HG02588 (cell line): ENCODE measurements around the gene ATXN1.
"Not testable (repeated sequence)": the region's sequence is repeated elsewhere in the genome, so short reads cannot be mapped to it uniquely, and the experiment has no call there.

Source experiments
- ATAC-seq: cut with Tn5 transposase; IDR thresholded peaks from one replicate; pipeline ENCODE4 v1.9.1; 2021; ENCODE audit warnings: mild to moderate bottlenecking, moderate library complexity; ENCODE audit not compliant: unreplicated experiment

The ATXN1 gene

DNA sequence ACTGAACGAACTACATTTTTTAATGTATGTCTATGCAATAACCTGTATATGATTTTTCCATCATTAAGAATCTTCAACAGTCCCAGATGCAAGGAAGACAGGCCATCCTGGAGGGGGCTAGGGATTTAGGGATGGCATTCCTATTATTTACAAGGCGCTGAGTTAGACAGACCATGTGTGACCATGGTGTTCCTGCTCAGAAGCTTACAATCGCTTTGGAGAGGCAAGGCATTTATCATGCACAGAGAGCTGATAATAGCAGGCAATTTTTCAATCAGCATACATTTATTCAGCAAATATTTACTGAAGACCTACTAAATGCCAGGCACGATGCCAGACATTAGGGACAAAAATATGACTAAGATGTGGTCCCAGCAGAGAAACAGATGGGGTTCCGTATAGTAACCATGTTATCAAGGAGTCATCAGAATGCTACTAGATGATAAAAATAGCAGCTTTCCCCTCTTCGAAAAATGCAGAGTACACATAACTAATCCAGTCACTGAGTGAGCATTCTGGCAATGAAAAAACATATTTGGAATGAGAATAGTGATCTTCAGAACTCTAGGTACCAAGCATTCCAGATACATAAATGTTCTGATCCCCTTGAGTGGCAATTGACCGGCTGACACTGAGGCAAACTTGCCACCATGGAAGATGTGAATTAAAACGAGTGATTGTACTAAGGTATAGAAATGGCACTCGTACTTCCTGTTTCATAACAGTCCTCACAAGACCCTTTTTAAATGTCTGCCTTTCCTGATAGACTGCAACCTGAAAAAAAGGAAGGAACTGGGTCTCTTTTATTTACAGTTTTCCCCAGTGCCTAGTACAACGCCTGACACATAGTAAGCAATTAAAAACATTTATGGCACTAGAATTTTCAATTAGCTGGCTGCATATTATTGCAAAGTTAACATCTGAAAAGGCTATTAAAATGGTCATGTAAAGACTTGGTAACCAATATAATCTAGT is 135.7 kb downstream of the ATXN1 start:
- no peak for ATAC-seq

DNA sequence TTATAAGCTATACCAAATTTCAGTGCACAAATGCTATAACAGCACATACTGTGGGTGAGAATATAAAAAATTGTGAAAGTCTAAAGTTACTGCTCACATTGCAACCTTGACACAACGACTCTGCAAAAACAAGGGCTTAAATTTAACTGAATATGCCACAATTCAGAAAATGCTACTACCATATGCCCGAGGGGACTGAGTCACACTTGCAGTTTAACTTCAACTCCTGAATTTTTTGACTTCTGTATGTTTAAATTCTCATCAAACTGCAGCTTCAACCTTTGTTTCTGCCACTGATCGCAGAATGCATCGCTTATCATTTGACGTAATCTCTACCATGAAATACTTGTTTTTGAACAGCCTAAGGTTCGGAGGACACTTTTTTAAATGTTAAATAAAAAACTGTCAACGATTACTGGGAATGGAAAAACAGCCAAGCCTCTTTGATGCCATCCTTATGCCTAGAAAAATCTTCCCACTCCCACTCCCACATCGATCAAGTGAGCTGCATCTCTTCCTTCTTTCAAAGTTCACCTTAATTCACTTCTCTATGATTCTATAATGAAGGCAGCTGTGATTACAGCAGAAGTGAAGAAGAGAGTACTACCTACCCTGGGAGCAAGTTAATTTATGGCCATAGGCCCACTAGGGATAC is 136.5 kb downstream of the ATXN1 start:
- ATAC-seq, result no peak

DNA sequence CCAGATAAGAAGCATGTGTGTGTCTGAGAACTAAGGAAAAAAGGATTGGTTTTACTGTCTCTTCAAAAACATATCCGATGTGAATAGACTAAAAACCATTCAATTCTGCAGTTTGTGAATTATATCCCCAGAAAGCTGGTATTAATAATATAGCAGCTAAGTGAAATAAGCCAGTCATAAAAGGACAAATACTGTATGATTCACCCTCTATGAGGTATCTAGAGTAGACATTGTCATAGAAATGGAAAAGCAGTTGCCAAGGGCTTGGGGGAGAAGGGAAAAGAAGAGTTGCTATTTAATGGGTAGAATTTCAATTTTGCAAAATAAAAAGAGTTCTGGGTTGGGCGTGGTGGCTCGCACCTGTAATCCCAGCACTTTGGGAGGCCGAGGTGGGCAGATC is 137.5 kb downstream of the ATXN1 start:
- no peak for ATAC-seq

DNA sequence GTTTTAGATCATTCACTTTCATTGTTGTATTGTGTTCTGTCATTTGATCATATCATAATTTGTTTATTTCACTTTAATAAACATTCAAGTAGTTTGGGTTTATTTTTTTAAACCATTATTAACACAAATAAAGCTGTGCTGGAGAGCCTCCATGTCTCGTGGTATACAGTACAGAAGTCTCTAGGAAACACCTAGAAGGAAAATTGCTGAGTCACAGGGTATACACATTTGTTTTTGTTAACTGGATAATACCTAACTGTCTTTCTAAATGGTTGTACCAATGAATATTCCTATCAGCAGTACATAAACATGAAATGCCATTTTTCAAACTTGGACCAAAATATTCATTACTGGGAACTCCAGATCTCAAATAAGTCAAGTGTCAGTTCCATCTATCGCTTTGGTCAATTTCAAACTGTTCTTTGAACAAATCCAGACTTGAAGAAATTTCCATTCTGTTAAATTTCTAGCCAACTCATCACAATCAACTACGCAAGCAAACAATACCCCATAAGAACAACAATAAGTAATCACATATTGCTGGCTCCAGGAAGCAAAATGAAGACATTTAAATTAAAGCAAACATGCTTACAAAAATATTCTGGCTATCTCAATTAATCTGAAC is 138.1 kb downstream of the ATXN1 start:
- no peak for ATAC-seq

DNA sequence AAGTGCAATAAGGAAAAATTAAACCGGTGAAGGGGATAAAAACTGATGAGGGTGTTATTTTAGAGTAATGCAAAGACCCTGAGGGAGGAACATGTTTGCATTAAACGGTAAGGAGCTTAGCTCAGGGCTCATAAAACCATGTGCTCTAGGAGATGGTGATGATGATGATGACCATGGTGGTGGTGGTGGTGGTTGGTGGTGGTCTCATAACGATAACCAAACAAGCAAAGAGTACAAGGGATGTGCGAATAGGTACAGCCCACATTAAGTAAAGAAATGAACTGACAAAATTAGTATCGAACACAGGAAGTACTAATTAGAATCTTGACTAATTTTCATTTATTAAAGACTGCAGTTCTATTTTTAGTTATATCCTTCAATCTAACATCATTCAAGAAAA is 139.1 kb downstream of the ATXN1 start:
- ATAC-seq, result no peak

DNA sequence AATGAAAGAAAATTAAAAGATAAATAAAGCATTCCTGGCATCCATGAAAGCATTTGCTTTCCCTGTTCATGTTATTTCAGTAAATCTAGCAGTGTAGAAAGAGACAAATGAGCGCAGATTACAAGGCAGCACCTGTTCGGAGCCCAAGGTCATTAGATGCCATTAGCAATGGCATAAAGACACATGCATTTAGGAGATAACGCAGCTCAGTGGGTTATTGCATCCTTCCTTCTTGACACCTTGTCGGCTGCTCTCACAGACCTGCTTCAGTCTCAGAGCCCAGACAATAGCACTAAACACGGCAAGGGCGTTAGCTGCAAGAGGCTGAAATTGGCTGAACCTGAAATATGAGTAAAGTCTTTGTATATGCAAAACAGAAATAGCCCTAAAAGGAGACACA is 140.3 kb downstream of the ATXN1 start:
- no peak for ATAC-seq

DNA sequence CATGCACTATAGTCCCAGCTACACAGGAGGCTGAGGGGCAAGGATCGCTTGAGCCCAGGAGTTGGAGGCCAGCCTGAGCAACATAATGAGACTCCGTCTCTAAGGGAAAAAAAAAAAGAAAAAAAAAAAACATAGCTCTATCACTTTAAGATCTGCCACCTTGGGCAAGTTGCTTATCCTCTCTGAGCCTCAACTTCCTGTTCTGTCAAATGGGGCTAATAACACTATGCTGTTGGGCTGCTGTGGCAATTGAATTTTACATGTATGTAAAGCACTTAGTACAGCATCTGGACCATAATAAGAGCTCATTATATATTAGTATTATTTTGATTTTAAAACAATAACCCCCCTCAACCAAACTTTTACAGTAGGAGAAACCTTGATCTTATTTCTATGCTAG is 141.5 kb downstream of the ATXN1 start:
- no peak for ATAC-seq

DNA sequence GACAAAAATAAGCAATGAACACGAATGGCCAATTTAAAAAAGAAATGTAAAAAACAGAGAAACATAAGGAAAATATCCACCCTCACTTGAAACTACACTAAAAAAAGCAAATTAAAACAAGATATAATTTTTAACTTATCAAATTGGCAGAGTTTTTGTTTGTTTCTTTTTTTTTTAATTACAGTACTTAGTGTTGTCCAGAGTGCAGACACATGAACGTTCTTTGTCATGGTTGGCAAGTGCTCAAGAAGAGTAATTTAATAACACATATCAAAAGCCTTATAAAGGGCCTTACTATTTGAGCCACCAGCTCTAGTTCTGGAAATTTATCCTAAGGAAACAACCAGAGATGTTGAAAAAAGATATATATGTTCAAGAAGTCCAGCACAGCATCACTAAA is 142.3 kb downstream of the ATXN1 start:
- no peak for ATAC-seq

DNA sequence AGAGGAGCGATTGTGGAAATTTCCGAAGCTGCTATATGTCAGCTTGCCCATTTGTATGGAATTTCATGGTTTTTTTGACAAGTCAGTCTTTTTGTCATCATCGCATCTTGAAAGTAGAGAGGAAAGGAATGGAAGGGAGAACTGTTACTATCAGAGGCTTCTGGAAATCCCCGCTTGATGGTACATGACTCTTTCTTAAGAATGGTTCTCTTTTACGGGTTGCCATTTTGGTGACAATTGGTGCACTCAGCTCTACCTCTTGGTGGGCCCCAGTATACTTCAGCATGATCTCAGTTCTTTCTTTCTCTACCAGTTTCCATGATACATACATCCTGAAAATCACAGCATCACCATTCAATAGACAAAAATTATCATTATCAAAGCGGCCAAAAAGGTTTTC is 146.0 kb downstream of the ATXN1 start:
- not testable (repeated sequence) for ATAC-seq

DNA sequence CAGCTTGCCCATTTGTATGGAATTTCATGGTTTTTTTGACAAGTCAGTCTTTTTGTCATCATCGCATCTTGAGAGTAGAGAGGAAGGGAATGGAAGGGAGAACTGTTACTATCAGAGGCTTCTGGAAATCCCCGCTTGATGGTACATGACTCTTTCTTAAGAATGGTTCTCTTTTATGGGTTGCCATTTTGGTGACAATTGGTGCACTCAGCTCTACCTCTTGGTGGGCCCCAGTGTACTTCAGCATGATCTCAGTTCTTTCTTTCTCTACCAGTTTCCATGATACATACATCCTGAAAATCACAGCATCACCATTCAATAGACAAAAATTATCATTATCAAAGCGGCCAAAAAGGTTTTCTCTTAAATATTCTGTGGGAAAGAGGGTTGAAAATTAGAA is 147.1 kb downstream of the ATXN1 start:
- ATAC-seq, result not testable (repeated sequence)

DNA sequence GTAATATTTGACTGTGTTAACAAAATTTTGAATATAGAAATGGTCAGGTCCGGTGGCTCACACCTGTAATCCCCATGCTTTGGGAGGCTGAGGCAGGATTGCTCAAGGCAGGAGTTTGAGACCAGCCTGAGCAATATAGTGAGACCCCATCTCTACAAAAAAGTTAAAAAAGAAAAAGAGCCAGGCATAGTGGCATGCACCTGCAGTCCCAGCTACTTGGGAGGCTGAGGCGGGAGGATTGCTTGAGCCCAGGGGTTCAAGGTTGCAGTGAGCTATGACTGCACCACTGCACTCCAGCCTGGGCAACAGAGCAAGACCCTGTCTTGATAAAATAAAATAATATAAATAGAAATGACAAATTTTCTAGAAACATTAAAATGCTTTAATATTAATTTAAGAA is 147.8 kb downstream of the ATXN1 start:
- ATAC-seq, result not testable (repeated sequence)

DNA sequence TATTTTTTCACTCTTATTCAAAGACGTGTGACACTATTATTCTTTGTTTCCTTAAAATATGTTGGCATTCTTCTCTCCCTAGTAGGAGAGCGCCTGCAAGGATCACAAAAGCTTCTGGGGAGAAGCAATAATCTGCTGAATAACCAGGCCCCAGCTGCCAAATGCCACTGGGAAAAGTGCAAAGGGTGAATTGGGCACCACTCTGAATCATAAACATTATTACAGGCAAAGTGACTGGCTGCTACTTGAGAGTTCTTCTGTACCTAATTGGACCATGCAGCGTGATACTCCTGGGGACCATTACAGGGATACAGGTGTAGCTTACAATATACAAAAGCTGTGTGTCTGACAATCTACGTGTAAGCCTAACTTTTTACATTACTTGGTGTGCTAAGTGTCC is 152.8 kb downstream of the ATXN1 start:
- ATAC-seq, result no peak

DNA sequence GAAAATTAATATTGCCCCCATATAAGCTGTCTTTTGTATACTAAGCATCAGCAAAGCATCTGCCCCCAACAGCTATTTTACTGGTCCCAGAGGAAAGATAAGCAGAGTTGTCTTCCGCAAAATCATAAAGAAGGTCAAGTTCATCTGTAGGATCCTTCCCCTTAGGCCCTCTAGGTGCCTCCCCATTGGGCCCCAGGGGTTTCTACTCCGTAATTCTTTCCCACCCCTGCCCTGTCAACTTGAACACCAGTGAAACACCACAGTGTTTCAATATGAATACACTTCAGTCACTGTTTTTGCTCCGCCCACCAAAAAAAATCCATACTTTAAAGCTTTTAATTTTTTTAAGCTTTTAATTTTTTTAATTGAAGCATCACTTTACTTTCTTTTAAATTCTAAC is 159.2 kb downstream of the ATXN1 start:
- ATAC-seq, result peak; percentile 93

DNA sequence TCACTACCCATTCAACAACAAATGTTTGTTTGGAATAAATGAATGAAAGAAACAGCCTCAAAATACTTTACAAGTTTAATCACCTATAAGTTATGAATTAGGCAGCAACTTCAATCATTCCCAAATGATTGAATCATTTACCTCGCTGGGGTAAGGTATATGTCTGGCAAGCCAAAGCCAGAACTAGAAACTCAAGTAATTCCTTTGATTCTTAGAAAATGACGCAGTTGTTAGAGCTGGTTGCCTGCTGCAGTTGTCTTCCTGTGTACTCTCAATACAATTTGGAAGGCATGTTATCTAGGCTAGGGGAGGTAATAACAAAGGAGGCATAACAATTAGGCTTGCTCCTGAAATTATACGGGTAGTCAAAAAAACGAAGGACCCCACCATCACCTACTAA is 160.6 kb downstream of the ATXN1 start:
- no peak for ATAC-seq

DNA sequence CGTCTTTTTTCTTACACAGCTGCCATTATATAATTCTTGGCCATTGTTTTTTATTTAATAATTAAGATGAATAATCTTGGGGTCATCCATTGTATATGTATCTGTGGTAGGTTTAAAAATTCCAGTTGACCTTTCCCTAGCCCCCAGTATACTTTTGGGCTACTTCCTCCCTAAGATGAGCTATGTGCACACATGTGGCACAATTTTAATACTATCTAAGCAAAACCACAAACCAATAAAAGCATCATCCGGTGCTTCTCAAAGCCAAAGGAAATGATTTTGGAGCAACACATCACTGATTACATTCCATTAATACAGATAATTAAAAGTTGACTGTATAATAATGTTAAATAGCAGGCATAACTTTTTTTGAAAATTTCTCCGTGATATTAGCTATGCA is 161.2 kb downstream of the ATXN1 start:
- ATAC-seq, result no peak

DNA sequence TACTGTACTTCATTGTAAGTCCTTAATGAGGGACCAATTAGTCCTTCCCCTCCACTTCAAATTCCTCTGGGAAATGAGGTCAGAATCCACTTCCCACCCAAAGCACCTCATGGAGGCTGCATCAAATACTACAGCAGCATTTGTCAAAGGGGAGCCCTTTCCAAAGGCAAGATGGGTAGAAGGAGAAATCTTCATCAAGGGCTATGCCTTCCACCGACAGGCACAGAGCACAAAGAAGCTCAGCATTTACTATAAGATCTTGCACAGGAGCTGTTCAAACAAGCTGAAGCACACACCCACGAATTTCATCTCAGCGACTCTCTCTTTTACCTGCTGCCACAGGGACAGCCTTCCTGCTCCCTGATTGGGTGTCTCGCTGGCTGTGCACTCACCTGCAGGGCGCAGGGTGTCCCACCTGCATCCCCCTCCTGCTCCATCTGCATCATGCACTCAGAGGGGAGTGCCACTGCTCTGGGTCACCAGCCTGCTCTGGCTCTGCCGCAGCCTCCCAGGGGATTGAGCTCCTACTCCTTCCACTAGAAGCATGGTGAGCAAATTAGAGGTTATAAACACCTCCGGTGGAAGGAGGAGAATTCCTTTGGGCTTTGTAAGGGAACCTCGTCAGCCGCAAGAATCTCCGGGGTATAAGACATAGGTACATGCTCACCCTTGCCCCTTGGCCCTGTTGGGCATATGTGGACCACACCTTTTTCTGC is 164.5 kb downstream of the ATXN1 start:
- ATAC-seq, result no peak

DNA sequence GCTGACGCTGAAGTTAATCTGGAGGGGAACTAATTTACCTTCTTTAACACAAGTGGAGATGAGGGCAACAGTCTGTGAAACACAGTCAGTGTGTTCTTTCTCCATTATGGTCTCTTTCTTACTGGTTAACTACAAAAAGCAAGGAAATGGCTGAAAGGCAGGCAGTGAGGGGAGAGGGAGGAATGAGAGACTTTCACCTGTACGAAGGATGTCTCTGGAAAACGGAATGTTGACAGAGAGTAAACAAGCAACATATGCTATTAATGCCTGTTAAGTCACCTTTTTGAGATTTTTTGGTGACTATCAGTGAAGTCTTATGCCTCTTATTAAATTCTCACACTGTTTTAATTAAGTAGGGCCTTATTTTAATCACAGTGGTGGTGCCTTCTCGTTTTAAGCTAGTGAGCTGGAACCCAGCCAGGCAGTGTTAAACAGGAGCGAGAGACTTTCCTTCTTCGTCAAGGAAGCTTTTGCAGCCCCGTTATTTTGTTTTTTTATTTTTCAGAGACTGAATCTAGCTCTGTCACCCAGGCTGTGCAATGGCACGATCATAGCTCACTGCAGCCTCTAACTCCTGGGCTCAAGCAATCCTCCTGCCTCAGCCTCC is 165.6 kb downstream of the ATXN1 start:
- ATAC-seq, result no peak

DNA sequence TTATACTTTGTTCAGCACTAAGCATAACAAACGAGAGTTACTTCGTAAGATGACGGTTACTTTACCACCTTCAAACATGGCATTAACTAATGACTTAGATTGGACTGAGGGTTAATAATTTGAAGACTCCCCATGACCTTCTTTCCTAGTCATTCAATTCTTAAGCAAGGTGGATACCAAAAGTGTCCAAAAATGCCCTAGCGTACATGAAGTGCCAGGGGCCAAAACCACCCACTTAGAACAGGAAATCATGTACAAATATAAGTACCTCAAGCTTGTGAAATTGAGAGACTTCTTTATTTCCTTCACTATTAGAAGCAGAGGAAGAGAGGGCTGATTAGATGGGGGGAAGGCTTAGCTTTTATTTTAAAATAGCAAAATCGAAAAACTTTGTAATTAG is 166.4 kb downstream of the ATXN1 start:
- ATAC-seq, result no peak

DNA sequence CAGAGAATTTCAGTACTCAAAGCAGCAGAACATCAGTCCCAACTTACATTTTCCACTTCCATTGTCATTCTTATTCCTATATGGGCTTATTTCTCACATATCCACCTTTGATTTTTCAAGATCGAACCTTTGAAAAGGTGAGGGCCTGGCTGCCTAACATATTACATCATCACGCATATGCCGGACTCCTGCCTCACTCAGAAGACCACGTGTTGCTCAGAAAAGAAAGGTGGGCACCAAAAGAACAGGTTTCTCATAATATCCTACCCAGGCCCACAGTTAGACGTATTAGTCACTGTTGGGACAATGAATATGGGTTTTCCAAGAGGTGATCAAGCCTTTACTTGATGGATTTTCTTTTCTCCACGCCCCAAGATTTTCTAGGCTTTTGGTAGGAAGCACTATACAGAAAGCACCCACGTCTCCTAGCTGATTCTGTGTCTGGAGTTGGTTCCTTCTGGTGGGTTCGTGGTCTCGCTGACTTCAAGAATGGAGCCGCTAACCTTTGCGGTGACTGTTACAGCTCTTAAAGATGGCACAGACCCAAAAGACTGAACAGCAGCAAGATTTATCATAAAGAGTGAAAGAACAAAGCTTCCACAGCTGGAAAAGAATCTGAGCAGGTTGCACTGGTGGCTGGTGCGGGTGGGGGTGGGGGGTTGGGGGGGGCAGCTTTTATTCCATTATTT is 168.9 kb downstream of the ATXN1 start:
- no peak for ATAC-seq
